ENCODE data around the gene CD8B. TPM values are rescaled to one million over a fixed set of nuclear protein-coding genes. Genes with fewer than 3 reads are reported as not detected.

The CD8B gene
- total and polyA plus RNA-seq, 12 donors = 0.11 to 4.5 (median 0.68) TPM; not detected in 1

- Histone ChIP-seq H3K9me3 (replicated peaks in 1 of 3) (no peaks in the 10 kb centered on the region), H3K36me3 (replicated peaks in 1 of 2) (no peaks in the 10 kb centered on the region), H3K4me3 (peak overlapping the region in 1 of 4 donors; percentile 40), H3K27ac (peak overlapping the region in 1 of 5 donors; percentile 39), H3K4me1 (replicated peaks in 1 of 2) (peaks cover 23 to 42% of the 10 kb centered on the region in 2 donors), H3K27me3 (peaks cover 48% of the 10 kb centered on the region)
- TF ChIP-seq POLR2A (IDR thresholded peaks at IDR 0.05) = no peak
- no peak for TF ChIP-seq CTCF (IDR thresholded peaks at IDR 0.05)
- intact Hi-C loops (cut with DNase I) = no loop called here
- 1 to 11% (median 6%) methylated on average over 14 to 64 of the region's 64 CpGs for WGBS, 4 donors
- peak in 5 of 7 donors; percentile 37 to 56 (median 49) for DNase-seq
Observed at GRCh38 chr2:86788881-86789686, 72.6 kb downstream of the CD8B start.

- intact Hi-C loops (cut with DNase I) = no loop called here
- H3K36me3 ChIP-seq (replicated peaks in 1 of 2) = no peaks in the 10 kb centered on the region
- no peaks in the 10 kb centered on the region for H3K9me3 ChIP-seq (replicated peaks in 1 of 3)
- WGBS, 4 donors = 19 to 26% (median 19%) methylated on average over 7 of the region's 7 CpGs
- H3K27ac ChIP-seq = peak overlapping the region in 2 of 5 donors; percentile 39 to 40
- H3K4me3 ChIP-seq = no peak overlapping the region
- TF ChIP-seq CTCF (IDR thresholded peaks at IDR 0.05) (no peak), POLR2A (IDR thresholded peaks at IDR 0.05) (no peak)
- H3K4me1 ChIP-seq (replicated peaks in 1 of 2) = peaks cover 23 to 42% of the 10 kb centered on the region in 2 donors
- DNase-seq = peak; percentile 58 to 80 (median 71)
- peaks cover 40% of the 10 kb centered on the region for H3K27me3 ChIP-seq
Observed at GRCh38 chr2:86788165-86788564, 73.5 kb downstream of the CD8B start.

- Histone ChIP-seq H3K4me3 (no peak overlapping the region), H3K27ac (peak overlapping the region in 2 of 5 donors; percentile 24 to 40), H3K4me1 (replicated peaks in 1 of 2) (peaks cover 23 to 42% of the 10 kb centered on the region in 2 donors), H3K27me3 (peaks cover 35% of the 10 kb centered on the region), H3K36me3 (replicated peaks in 1 of 2) (no peaks in the 10 kb centered on the region), H3K9me3 (replicated peaks in 1 of 3) (no peaks in the 10 kb centered on the region)
- no peak for TF ChIP-seq POLR2A (IDR thresholded peaks at IDR 0.05)
- no peak for TF ChIP-seq CTCF (IDR thresholded peaks at IDR 0.05)
- peak; percentile 74 to 95 (median 86) for DNase-seq
- 0 to 4% (median 2%) methylated on average over 2 of the region's 2 CpGs for WGBS, 4 donors
- intact Hi-C loops (cut with DNase I) = no loop called here
Observed at GRCh38 chr2:86787736-86788135, 74.0 kb downstream of the CD8B start.

GRCh38 chr2:86786001-86786536 is 75.6 kb downstream of the CD8B start:
- no peak for TF ChIP-seq POLR2A (IDR thresholded peaks at IDR 0.05)
- no peak for TF ChIP-seq CTCF (IDR thresholded peaks at IDR 0.05)
- Histone ChIP-seq H3K4me1 (replicated peaks in 1 of 2) (peaks cover 23 to 37% of the 10 kb centered on the region in 2 donors), H3K27ac (no peak overlapping the region), H3K9me3 (replicated peaks in 1 of 3) (no peaks in the 10 kb centered on the region), H3K27me3 (peaks cover 19% of the 10 kb centered on the region), H3K36me3 (replicated peaks in 1 of 2) (no peaks in the 10 kb centered on the region), H3K4me3 (no peak overlapping the region)
- intact Hi-C loops (cut with DNase I) = no loop called here
- DNase-seq = no peak
- WGBS, 4 donors = 64 to 66% (median 65%) methylated on average over 10 of the region's 10 CpGs
